Measurements from ENCODE around the gene BSG.

BSG gene

DNA sequence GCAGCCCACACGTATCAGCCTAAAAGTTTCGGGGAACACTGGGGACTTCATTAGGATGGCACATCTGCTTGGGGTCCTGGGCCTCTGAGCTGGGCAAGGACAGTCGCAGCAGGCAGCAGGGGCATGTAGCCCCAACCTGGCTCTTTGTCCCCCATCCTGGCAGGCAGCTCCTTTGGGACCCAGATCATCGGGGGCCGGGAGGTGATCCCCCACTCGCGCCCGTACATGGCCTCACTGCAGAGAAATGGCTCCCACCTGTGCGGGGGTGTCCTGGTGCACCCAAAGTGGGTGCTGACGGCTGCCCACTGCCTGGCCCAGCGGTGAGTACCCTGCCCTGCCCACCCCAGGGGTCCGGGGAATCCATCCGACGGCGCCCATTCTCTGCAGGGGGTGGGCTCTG lies 25.3 kb upstream of the BSG start:
- no peak for DNase-seq (ENCODE audit: low read depth, low spot score)
- Histone ChIP-seq H3K4me3 (no peak overlapping the region), H3K27ac (no peak overlapping the region), H3K36me3 (ENCODE audit: insufficient read depth, low read length) (no peaks in the 10 kb centered on the region), H3K9me3 (ENCODE audit: low read depth, low read length) (no peaks in the 10 kb centered on the region), H3K9ac (ENCODE audit: insufficient read length) (no peak overlapping the region)
- TF ChIP-seq EZH2 (IDR thresholded peaks at IDR 0.05): no peak
- no peak for TF ChIP-seq POLR2AphosphoS5 (IDR thresholded peaks at IDR 0.05; ENCODE audit: borderline replicate concordance, low read depth, low read length)
- TF ChIP-seq FOXP2 (optimal IDR thresholded peaks at IDR 0.05; ENCODE audit: control extremely low read depth, extremely low read length, insufficient read depth): no peak

- Histone ChIP-seq H3K36me3 (ENCODE audit: insufficient read depth, low read length) (no peaks in the 10 kb centered on the region), H3K9ac (ENCODE audit: insufficient read length) (no peak overlapping the region), H3K9me3 (ENCODE audit: low read depth, low read length) (no peaks in the 10 kb centered on the region), H3K27ac (no peak overlapping the region), H3K4me3 (no peak overlapping the region)
- no peak for DNase-seq (ENCODE audit: low read depth, low spot score)
- TF ChIP-seq FOXP2 (optimal IDR thresholded peaks at IDR 0.05; ENCODE audit: control extremely low read depth, extremely low read length, insufficient read depth) (no peak), POLR2AphosphoS5 (IDR thresholded peaks at IDR 0.05; ENCODE audit: borderline replicate concordance, low read depth, low read length) (no peak), EZH2 (IDR thresholded peaks at IDR 0.05) (no peak)
These were observed 24.3 kb upstream of the BSG start for GRCh38 chr19:547836-548720.

GRCh38 chr19:548886-549830 lies 23.2 kb upstream of the BSG start:
- H3K36me3 ChIP-seq (ENCODE audit: insufficient read depth, low read length): no peaks in the 10 kb centered on the region
- DNase-seq (ENCODE audit: low read depth, low spot score): no peak
- H3K9me3 ChIP-seq (ENCODE audit: low read depth, low read length): no peaks in the 10 kb centered on the region
- H3K27ac ChIP-seq: no peak overlapping the region
- no peak overlapping the region for H3K4me3 ChIP-seq
- no peak overlapping the region for H3K9ac ChIP-seq (ENCODE audit: insufficient read length)
- no peak for TF ChIP-seq EZH2 (IDR thresholded peaks at IDR 0.05)
- TF ChIP-seq FOXP2 (optimal IDR thresholded peaks at IDR 0.05; ENCODE audit: control extremely low read depth, extremely low read length, insufficient read depth): no peak
- TF ChIP-seq POLR2AphosphoS5 (IDR thresholded peaks at IDR 0.05; ENCODE audit: borderline replicate concordance, low read depth, low read length): no peak

DNA sequence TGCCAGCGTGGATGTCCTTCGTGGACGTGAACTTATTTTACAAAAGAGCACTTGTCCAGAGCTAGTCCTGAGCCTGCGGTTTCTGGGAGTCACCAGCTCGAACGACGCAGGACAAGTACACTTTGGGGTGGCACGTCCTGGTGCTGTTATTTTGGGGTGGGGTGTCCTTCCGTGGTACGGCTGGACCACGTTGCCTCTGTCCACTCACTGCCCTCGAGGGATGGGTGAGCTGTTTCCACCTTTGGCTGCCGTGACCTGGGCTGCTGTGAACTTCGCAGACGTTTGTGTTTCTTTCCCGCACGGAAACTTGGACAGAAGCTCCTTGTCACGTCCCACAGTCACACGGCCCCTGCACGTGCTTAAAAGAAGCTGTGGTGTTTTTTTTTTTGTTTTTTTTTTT lies 17.6 kb upstream of the BSG start:
- H3K4me3 ChIP-seq: no peak overlapping the region
- TF ChIP-seq POLR2AphosphoS5 (IDR thresholded peaks at IDR 0.05; ENCODE audit: borderline replicate concordance, low read depth, low read length) (no peak), FOXP2 (optimal IDR thresholded peaks at IDR 0.05; ENCODE audit: control extremely low read depth, extremely low read length, insufficient read depth) (no peak), EZH2 (IDR thresholded peaks at IDR 0.05) (no peak)
- H3K36me3 ChIP-seq (ENCODE audit: insufficient read depth, low read length): no peaks in the 10 kb centered on the region
- H3K9me3 ChIP-seq (ENCODE audit: low read depth, low read length): no peaks in the 10 kb centered on the region
- no peak overlapping the region for H3K9ac ChIP-seq (ENCODE audit: insufficient read length)
- DNase-seq (ENCODE audit: low read depth, low spot score): no peak
- no peak overlapping the region for H3K27ac ChIP-seq

GRCh38 chr19:555474-555808 lies 17.0 kb upstream of the BSG start:
- Histone ChIP-seq H3K9ac (ENCODE audit: insufficient read length) (no peak overlapping the region), H3K27ac (no peak overlapping the region)

DNA sequence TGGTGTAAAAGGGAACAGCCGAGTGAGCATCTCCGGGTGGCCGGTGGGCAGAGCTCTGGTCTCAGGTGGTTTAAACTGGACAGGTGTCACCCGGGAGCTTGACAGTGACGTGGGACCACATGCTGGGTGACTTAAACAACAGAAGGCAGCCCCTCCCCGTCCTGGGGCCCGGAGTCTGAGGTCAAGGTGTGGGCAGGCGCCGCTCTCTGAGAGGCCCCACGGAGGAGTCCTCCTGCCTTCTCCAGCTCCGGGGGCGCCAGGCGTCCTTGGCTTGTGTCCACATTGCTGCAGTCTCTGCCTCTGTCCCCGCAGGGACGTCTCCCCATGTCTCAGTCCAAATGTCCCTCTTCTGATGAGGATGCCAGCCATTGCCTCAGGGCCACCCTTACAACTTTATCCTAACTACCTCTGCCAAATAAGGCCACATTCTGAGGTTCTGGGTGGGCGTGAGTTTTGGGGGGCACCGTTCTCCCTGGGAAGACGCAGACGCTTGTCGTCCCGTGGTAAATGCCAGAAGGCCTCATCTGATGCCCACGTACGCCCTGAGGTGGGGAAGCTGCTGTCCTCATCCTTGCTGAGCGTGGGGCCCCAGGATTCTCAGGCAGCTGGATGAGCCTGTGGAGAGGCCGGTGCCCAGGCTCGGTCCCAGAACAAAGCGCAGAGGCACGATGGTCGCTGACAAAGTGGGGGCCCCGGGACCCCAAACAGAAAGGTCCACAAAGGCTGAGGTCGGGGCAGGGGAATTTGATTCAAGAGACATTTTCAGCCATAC lies 15.6 kb upstream of the BSG start:
- Histone ChIP-seq H3K9me3 (ENCODE audit: low read depth, low read length) (no peaks in the 10 kb centered on the region), H3K9ac (ENCODE audit: insufficient read length) (no peak overlapping the region), H3K36me3 (ENCODE audit: insufficient read depth, low read length) (no peaks in the 10 kb centered on the region), H3K4me3 (no peak overlapping the region), H3K27ac (no peak overlapping the region)
- TF ChIP-seq FOXP2 (optimal IDR thresholded peaks at IDR 0.05; ENCODE audit: control extremely low read depth, extremely low read length, insufficient read depth): no peak
- TF ChIP-seq EZH2 (IDR thresholded peaks at IDR 0.05): no peak
- TF ChIP-seq POLR2AphosphoS5 (IDR thresholded peaks at IDR 0.05; ENCODE audit: borderline replicate concordance, low read depth, low read length): no peak
- DNase-seq (ENCODE audit: low read depth, low spot score): no peak

More at GRCh38 chr19:555474-555808, 17.0 kb upstream of the BSG start:
- no peak for DNase-seq (ENCODE audit: low read depth, low spot score)
- H3K4me3 ChIP-seq: no peak overlapping the region
- H3K9me3 ChIP-seq (ENCODE audit: low read depth, low read length): no peaks in the 10 kb centered on the region
- H3K36me3 ChIP-seq (ENCODE audit: insufficient read depth, low read length): no peaks in the 10 kb centered on the region
- TF ChIP-seq POLR2AphosphoS5 (IDR thresholded peaks at IDR 0.05; ENCODE audit: borderline replicate concordance, low read depth, low read length) (no peak), FOXP2 (optimal IDR thresholded peaks at IDR 0.05; ENCODE audit: control extremely low read depth, extremely low read length, insufficient read depth) (no peak), EZH2 (IDR thresholded peaks at IDR 0.05) (no peak)

GRCh38 chr19:558770-559439 lies 13.5 kb upstream of the BSG start:
- H3K9me3 ChIP-seq (ENCODE audit: low read depth, low read length): no peaks in the 10 kb centered on the region
- no peak for TF ChIP-seq POLR2AphosphoS5 (IDR thresholded peaks at IDR 0.05; ENCODE audit: borderline replicate concordance, low read depth, low read length)
- H3K9ac ChIP-seq (ENCODE audit: insufficient read length): no peak overlapping the region
- H3K4me3 ChIP-seq: no peak overlapping the region
- H3K27ac ChIP-seq: no peak overlapping the region
- H3K36me3 ChIP-seq (ENCODE audit: insufficient read depth, low read length): no peaks in the 10 kb centered on the region
- no peak for DNase-seq (ENCODE audit: low read depth, low spot score)
